GM12872 (cell line): ENCODE results near the gene KRTAP10-9.

ENCODE experiments used
- TF ChIP-seq, protein P1 (sequence below): IDR thresholded peaks from 3 replicates; pipeline ENCODE4 v1.5.1; 2011; ENCODE audit warnings: low read depth, mild to moderate bottlenecking, low read length, moderate library complexity; ENCODE audit not compliant: insufficient read depth

KRTAP10-9 gene

DNA sequence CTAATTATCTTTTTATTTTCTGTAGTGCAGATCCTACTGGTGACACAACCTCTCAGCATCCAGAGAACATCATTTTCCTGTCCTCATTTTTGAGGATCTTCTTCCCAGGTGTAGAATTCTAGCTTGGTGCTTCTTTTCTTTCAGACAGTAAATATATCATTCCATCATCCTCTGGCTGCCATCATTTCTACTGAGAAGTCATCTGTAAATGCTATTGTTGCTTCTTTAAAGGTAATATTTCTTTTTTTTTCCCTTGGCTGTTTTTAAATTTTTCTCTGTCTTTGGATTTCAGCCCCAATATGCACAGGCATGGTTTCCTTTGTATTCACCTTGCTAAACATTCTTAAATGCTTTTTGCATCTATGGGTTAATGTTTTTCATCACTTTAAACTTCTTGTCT lies 3.3 kb upstream of the KRTAP10-9 start:
- TF ChIP-seq, protein P1, sequence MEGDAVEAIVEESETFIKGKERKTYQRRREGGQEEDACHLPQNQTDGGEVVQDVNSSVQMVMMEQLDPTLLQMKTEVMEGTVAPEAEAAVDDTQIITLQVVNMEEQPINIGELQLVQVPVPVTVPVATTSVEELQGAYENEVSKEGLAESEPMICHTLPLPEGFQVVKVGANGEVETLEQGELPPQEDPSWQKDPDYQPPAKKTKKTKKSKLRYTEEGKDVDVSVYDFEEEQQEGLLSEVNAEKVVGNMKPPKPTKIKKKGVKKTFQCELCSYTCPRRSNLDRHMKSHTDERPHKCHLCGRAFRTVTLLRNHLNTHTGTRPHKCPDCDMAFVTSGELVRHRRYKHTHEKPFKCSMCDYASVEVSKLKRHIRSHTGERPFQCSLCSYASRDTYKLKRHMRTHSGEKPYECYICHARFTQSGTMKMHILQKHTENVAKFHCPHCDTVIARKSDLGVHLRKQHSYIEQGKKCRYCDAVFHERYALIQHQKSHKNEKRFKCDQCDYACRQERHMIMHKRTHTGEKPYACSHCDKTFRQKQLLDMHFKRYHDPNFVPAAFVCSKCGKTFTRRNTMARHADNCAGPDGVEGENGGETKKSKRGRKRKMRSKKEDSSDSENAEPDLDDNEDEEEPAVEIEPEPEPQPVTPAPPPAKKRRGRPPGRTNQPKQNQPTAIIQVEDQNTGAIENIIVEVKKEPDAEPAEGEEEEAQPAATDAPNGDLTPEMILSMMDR = no peak

DNA sequence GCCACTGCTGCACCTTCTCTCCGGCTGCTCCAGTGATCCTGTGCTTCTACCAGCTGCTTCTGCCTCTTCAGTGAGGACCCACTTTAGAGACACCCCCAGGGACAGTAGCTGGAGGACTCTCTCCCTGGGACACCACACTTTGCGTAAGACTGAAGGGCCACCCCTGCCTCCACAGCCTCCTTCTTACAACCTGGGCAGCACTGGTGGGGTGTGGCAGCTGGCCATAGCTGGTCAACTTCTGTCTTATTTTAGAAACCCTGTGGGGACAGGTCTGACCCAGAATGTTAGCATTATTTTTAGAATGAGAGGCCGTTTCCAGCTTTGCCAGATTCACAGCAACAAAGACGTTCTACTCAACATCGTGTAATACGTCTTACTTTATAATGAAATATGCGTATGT lies 1.1 kb upstream of the KRTAP10-9 start:
- TF ChIP-seq, protein P1 = no peak

- TF ChIP-seq, protein P1 = no peak
Measured at GRCh38 chr21:44626262-44626661, 631 bp upstream of the KRTAP10-9 start.

DNA sequence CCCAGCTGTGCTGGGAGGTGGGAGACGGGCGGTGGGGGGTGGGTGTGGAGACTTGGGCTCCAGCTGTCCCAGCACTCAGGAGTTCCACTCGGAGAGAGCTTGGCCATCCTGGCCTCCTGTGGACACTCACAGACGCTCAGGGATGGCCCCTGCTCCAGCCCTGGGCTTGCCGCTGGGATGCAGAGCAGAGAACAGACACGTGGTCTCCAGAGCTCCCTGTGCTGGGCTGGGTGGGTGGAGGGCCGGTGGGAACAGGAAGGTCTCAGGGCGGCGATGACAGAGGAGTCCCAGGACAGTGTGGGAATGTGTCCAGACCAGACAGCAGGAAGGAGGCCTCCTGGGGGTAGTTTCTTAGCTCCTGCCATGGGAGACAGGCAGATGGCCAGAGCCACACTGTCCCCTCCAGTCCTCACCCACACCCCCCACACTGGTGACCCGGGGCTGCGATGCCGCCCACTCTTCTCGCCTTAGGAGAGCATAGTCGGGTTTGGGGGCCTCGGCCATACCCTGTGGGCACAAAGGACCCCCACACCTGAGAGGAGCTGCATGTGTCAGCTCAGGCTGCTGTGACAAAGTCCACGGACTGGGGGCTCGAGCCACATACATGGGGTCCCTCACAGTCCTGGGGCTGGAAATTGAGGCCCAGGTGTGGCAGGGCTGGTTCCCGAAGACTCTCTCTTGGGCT lies 2.0 kb downstream of the KRTAP10-9 start:
- TF ChIP-seq, protein P1 = no peak

DNA sequence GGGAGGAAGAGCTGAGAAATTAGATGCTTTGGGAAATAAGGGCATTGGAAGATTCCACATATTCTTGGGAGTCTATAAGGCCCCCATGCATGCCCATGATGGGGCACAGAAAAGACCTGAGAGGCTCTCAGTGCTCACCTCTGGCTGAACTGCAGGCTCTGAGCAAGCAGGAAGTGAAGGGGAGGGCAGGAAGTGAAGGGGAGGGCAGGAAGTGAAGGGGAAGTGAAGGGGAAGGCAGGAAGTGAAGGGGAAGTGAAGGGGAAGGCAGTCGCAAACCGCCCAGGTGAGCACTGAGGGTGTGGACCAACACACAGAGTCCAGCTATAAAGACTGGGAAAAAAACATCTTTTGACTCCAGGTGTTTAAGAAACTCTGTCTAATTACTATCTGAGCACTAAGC lies 3.5 kb downstream of the KRTAP10-9 start:
- TF ChIP-seq, protein P1 = no peak

- TF ChIP-seq, protein P1 = no peak
Measured at GRCh38 chr21:44632067-44632466, 5.2 kb downstream of the KRTAP10-9 start.

- TF ChIP-seq, protein P1 = no peak
Measured at GRCh38 chr21:44636209-44637017, 9.5 kb downstream of the KRTAP10-9 start.
